ENCODE data around the gene OTC.

Gene OTC

GRCh38 chrX:38437093-38437492, 84.7 kb downstream of the OTC start:
- TF ChIP-seq, protein P1, sequence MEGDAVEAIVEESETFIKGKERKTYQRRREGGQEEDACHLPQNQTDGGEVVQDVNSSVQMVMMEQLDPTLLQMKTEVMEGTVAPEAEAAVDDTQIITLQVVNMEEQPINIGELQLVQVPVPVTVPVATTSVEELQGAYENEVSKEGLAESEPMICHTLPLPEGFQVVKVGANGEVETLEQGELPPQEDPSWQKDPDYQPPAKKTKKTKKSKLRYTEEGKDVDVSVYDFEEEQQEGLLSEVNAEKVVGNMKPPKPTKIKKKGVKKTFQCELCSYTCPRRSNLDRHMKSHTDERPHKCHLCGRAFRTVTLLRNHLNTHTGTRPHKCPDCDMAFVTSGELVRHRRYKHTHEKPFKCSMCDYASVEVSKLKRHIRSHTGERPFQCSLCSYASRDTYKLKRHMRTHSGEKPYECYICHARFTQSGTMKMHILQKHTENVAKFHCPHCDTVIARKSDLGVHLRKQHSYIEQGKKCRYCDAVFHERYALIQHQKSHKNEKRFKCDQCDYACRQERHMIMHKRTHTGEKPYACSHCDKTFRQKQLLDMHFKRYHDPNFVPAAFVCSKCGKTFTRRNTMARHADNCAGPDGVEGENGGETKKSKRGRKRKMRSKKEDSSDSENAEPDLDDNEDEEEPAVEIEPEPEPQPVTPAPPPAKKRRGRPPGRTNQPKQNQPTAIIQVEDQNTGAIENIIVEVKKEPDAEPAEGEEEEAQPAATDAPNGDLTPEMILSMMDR (IDR thresholded peaks at IDR 0.05) = no peak
- Mint-ChIP-seq H3K27ac (no peak overlapping the region), H3K4me3 (no peak overlapping the region), H3K4me1 (no peaks in the 10 kb centered on the region), H3K9me3 (peaks cover 24% of the 10 kb centered on the region), H3K36me3 (ENCODE audit: low read depth) (no peaks in the 10 kb centered on the region), H3K27me3 (ENCODE audit: low read depth, poor library complexity) (peaks cover 4% of the 10 kb centered on the region)
- DNase-seq = no peak

DNA sequence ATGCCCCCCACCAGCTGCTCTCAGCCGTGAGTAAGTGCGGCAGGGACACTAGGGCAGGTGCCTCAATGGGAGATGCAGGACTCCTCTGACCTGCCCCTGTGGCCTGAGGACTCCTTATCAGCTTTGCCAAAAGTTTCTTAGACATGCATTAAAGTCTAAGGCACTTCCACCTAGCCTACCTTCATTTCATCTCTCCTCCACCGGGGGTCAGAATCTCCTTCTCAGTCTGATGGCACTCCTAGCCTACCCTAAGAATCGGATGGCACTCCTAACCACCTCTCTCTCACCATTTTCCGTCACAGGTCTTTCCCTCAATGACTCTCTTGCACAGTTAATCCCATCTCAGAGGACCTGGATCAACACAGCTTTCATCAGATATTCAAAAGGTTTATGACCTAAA, 85.9 kb downstream of the OTC start:
- no peak for DNase-seq
- TF ChIP-seq, protein P1 (IDR thresholded peaks at IDR 0.05) = no peak
- no peaks in the 10 kb centered on the region for H3K36me3 Mint-ChIP-seq (ENCODE audit: low read depth)
- H3K27ac Mint-ChIP-seq = no peak overlapping the region
- H3K4me3 Mint-ChIP-seq = no peak overlapping the region
- peaks cover 24% of the 10 kb centered on the region for H3K9me3 Mint-ChIP-seq
- H3K4me1 Mint-ChIP-seq = no peaks in the 10 kb centered on the region
- peaks cover 4% of the 10 kb centered on the region for H3K27me3 Mint-ChIP-seq (ENCODE audit: low read depth, poor library complexity)

DNA sequence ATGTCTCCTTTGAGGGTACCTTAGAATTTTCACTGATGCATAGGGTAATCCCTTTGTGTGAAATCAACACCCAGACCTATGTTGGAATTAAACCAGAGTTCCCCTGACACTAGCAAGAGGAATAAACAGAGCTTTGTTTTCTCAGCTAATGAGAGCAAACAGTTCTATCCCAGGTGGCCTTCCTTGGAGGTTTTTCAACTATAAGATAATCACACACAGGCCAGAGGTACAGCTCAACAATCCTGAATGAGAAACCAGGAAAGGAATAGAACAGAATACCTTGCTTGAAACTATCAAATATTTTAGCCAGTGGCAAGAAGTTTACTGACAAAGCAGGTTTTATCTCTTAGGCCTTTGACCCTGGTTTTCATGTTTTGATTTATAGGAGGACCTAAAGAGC, 100.2 kb downstream of the OTC start:
- H3K36me3 Mint-ChIP-seq (ENCODE audit: low read depth) = no peaks in the 10 kb centered on the region
- no peak overlapping the region for H3K27ac Mint-ChIP-seq
- no peak overlapping the region for H3K4me3 Mint-ChIP-seq
- H3K9me3 Mint-ChIP-seq = peaks cover 54% of the 10 kb centered on the region
- H3K4me1 Mint-ChIP-seq = peaks cover 11% of the 10 kb centered on the region
- H3K27me3 Mint-ChIP-seq (ENCODE audit: low read depth, poor library complexity) = peaks cover 3% of the 10 kb centered on the region
- TF ChIP-seq, protein P1 (IDR thresholded peaks at IDR 0.05) = no peak
- DNase-seq = no peak

DNA sequence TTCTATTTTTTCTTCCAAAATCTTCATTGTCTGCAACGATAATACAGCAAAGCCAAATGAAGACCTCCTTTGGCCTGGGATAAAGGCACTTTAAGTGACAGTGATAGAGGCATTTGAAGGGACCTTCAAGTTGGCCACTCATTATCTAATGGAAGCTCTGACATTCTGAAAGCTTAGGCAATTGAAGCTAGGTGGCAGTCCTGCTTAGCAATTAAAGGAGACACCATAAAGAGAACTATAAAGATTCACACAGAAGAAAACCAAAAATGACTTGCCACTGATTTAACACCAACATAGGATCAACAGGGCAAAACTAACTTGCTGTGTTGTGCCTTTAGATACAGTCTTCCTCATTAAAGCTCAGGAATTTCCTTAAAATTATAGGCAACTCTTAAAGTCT, 105.7 kb downstream of the OTC start:
- TF ChIP-seq, protein P1 (IDR thresholded peaks at IDR 0.05) = no peak
- Mint-ChIP-seq H3K4me1 (no peaks in the 10 kb centered on the region), H3K36me3 (ENCODE audit: low read depth) (no peaks in the 10 kb centered on the region), H3K4me3 (no peak overlapping the region), H3K9me3 (peaks cover 58% of the 10 kb centered on the region), H3K27ac (no peak overlapping the region), H3K27me3 (ENCODE audit: low read depth, poor library complexity) (peaks cover 3% of the 10 kb centered on the region)
- DNase-seq = no peak

DNA sequence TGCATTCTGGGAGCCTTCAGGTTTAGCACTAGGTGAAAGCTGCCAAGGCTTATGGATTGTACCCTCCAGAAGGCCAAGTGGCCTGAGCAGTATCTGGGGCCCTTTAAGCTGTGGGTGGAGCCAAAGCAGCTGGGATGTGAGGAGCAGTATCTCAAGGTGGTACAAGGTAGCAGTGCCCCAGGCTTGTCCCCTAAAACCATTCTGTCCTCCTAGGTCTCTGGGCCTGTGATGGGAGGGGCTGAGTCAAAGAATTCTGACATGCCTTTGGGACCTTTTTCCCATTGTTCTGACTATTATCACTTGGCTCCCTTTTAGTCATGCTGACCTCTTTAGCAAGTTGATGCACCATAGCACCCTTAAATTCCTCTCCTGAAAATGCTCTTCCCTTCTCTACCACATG, 109.9 kb downstream of the OTC start:
- H3K9me3 Mint-ChIP-seq = peaks cover 52% of the 10 kb centered on the region
- DNase-seq = no peak
- peaks cover 3% of the 10 kb centered on the region for H3K27me3 Mint-ChIP-seq (ENCODE audit: low read depth, poor library complexity)
- no peaks in the 10 kb centered on the region for H3K36me3 Mint-ChIP-seq (ENCODE audit: low read depth)
- H3K27ac Mint-ChIP-seq = no peak overlapping the region
- no peaks in the 10 kb centered on the region for H3K4me1 Mint-ChIP-seq
- no peak overlapping the region for H3K4me3 Mint-ChIP-seq
- TF ChIP-seq, protein P1 (IDR thresholded peaks at IDR 0.05) = no peak

DNA sequence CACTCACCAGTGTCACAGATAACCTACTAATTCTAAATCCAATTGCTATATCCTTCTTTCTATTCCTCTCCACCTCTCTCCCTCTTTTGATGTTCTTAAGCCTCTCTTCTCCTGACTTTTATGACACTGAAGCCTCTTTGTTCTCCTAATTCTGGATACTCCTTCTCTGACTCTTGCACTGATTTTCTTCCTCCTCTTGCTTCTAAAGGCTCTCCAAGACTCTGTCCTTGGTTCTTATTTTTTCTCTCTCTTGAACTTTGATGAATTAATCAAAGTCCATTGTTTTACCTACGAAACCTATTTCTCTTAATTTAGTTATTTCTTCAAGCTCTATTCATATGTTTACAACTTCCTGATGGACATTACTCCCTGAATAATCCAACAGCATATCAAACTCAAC, 113.3 kb downstream of the OTC start:
- Mint-ChIP-seq H3K36me3 (ENCODE audit: low read depth) (no peaks in the 10 kb centered on the region), H3K4me1 (no peaks in the 10 kb centered on the region), H3K9me3 (peaks cover 61% of the 10 kb centered on the region), H3K4me3 (no peak overlapping the region), H3K27ac (no peak overlapping the region), H3K27me3 (ENCODE audit: low read depth, poor library complexity) (peaks cover 3% of the 10 kb centered on the region)
- DNase-seq = no peak
- TF ChIP-seq, protein P1 (IDR thresholded peaks at IDR 0.05) = no peak
